GM19438 (cell line): ENCODE measurements around the gene KCTD15.

Source experiments
- ATAC-seq: cut with Tn5 transposase; IDR thresholded peaks from one replicate; pipeline ENCODE4 v1.9.1; 2021; ENCODE audit warnings: low read depth; ENCODE audit not compliant: unreplicated experiment

KCTD15 gene

GRCh38 chr19:33771384-33772101 lies 25.1 kb upstream of the KCTD15 start:
- ATAC-seq, result no peak

GRCh38 chr19:33772102-33772857 lies 24.4 kb upstream of the KCTD15 start:
- no peak for ATAC-seq

GRCh38 chr19:33772858-33773180 lies 23.9 kb upstream of the KCTD15 start:
- ATAC-seq, result no peak

- no peak for ATAC-seq
Observed at GRCh38 chr19:33773704-33774624, 22.7 kb upstream of the KCTD15 start.

DNA sequence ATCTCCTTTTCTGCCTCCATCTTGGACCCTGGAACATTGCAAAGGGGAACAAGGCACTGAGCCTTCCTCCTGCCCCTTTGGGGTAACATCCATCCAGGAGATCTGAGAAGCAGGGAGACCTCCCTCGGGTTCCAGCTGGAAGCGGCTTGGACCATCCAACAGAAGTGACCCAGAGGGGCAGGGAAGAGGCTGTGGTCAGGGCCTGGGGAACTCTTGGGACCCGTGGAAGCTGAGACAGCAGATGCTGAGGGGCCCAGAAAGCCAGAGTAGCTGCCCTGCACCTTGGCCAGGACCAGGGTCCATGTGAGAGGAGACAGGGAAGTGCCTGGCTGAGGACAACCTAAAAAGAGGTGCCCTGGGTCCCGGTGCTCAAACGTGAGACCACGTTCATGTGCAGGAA lies 21.9 kb upstream of the KCTD15 start:
- no peak for ATAC-seq

DNA sequence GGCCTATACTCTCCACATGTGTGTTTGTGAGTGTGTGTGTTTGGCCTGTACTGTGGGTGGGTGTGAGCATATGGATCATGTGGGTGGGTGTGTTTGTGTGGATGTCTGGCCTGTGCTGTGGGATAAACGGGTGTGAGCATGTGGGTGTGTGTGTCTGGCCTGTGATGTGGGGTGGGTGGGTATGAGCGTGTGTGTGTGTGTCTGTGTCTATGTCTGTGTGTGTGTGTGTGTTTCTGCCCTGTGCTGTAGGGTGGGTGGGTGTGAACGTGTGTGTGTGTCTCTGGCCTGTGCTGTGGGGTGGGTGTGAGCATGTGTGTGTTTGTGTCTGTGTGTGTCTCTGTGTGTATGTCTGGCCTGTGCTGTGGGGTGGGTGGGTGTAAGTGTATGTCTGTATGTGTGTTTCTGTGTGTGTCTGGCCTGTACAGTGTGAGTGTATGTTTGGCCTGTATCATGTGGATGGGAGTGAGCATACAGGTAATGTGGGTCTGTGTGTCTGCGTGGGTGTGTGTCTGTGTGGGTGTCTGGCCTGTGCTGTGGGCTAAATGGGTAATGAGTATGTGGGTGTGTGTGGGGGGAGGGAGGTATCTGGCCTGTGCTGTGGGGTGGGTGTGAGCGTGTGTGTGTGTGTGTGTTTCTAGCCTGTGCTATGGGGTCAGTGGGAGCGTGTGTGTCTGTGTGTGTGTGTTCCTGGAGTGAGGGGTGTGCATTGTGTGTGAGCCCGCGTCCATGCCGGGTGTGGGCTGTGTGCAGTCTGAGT lies 20.8 kb upstream of the KCTD15 start:
- ATAC-seq, result no peak

DNA sequence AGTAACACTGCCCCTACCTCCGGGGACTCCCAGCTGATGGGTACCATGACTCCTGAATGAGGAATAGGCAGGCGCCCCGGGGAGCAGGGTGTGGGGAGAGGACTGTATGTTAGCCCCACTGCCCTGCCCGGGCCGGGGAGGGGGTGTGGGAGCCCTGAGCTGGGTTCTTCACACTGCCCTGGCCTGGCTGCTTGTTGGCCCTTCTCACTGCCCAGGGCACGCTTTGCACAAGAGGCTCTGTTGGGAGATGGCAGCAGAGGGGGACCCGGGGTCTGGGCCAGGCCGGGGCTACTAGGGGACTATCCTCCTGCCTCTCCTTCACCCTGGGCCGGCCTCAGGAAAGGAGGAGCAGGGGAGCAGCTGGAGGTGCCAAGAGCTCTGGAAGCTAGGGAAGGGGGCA lies 19.3 kb upstream of the KCTD15 start:
- no peak for ATAC-seq

GRCh38 chr19:33777753-33778088 lies 18.9 kb upstream of the KCTD15 start:
- ATAC-seq, result no peak

GRCh38 chr19:33778089-33778791 lies 18.4 kb upstream of the KCTD15 start:
- peak; percentile 83 for ATAC-seq

DNA sequence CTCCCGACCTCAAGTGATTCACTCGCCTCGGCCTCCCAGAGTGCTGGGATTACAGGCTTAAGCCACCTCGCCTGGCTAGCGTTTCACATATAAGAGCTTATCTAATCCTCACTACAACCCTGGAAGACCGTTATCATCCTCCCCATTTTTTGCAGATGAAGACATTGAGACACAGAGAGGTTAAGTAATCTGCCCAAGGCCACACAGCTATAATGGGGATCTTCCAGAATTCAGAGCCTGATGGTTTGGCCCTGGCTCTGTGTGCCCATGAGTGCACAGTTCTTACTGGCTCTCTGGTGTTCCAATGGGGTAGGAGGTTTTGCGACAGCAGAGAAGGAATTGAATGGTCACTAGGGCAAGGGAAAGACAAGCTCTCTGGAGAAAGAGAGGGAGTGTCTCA lies 16.8 kb upstream of the KCTD15 start:
- ATAC-seq, result no peak

DNA sequence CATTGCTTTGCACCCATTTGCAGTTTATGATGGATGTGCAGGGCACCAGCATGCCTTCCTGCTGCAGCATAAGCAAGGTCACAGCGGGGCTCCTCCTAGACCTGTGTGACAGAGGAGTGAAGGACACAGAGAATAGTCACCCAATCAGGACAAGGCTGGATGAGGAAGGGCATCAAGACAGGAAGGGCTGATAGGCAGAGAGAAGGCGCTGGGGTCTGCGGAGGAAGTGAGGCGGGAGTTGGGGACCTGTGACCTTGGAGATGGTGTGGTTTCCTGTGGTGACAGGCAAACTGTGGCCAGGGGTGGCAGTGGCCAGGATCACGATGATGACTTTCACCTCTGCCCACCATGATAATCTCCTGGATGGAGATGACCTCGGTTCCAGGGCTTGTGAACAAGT lies 16.4 kb upstream of the KCTD15 start:
- ATAC-seq, result no peak

DNA sequence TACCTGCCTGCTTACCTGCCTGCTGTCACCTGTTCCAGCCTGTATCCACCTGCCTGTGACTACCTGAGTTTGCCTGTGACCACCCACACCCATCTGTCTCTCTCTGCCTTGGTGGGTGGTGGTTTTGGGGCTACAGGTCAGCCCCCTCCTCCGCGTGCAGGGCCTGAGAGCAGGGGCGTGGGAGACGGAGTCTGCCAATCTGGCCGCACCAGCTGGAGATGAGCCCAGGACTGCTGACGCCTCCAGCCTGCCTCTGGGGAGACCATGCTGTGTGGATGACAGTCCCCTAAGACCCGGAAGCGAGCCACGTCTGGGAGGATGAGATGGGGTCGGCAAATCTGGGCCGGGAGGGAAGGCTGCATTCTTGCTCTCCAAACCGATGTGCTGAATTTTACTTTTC lies 15.9 kb upstream of the KCTD15 start:
- ATAC-seq, result no peak

DNA sequence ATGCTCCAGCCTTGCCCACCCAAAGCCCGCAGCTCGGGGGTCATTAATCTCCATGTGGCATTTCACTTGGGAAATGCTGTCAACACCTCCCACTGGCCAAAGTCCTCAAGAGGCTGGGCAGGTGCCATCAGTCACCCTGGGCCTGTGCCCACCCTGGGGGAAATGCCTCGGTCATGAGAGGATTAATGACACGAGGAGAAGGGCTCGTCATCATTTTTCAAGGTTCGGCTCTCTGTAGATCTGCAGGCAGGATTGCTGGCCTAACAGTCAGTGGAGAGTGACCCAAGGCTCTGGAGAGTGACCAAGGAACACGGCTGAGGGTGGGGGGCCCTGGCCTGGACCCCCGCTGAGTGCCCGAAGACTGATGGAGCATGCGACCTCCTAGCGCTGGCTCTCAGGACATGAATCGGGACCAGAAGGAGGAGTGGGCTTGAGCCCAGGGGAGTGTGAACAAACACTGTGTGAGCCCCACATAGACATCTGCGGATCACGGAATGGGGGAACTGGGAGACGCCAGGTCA lies 15.2 kb upstream of the KCTD15 start:
- ATAC-seq, result no peak

GRCh38 chr19:33781996-33782395 lies 14.7 kb upstream of the KCTD15 start:
- no peak for ATAC-seq

- no peak for ATAC-seq
Observed at GRCh38 chr19:33784432-33784831, 12.2 kb upstream of the KCTD15 start.

GRCh38 chr19:33785795-33786194 lies 10.9 kb upstream of the KCTD15 start:
- no peak for ATAC-seq

DNA sequence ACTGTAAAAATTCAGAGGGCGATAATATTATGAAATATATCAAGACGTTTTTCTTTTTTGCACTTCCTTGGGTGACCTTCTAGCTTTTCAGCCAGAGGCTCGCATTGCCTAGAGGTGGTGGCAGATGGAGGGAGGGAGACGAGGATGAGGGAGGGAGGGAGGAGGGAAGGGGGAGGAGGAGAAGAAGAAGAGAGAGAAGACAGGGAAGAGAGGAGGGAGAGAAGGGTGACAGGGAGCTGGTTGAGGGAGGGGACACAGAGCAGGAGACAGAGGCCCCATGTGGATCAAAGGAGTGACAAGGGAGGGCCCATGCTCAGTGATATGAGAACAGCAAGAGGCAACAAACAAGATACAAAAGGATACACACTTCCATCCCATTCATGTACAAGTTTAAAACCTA lies 8.0 kb upstream of the KCTD15 start:
- no peak for ATAC-seq

DNA sequence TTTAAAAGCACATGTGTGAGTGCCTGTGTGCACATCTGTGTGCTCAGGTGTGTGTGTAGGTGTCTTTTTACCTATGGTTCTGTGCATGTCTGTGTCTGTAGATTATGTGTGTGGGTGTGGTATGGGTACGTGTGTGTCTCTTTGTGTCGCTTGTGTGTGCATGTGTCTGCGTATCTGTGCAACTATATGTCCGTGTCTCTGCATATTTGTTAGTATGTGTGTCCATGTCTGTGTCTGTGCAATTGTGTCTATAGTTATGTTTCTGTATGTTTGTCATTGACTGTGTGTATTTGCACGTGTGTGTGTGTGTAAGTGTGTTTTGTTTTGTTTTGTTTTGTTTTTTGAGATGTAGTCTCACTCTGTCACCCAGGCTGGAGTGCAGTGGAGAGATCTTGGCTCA lies 7.3 kb upstream of the KCTD15 start:
- ATAC-seq, result no peak

DNA sequence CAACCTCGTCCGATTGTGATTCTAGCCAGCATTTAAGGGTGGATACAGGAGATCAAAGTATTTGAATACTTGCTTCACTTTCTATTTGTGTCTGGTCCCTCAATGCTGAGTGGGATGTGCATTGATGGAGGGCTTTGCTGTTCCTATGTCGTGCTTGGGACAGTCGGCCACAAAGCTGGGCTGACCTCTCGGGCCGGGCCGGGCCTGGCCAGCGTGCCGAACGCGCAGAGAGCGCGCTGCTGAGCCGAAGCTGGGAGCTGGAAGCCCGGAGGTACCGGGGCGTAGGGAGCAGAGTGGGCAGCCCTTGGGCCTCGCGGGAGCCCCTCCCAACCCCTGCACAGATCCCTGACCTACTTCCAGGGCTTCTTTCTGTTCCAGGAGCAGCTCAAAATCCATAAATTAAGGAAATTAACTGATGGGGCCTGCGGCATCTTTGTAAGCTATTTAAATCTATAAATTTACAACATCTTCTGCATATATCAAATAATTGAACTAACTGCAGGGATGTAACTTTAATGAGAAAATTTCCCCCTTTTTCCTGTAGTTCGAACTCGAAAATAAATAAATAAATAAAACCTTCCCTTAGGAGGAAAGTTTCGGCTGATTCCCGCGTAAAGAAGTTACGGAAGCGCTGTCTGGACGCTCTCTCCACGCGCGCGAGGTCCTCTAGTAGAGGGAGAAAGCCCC lies 1.8 kb upstream of the KCTD15 start:
- no peak for ATAC-seq
